Measurements from ENCODE around the gene PDXP. TPM values are rescaled to one million over a fixed set of nuclear protein-coding genes. Genes with fewer than 3 reads are reported as not detected.
A peak's percentile ranks its signal among the peaks of the same experiment; 100 is the strongest.

Gene PDXP
- polyA plus RNA-seq, 1 donor from 2014 or later = 108 TPM

GRCh38 chr22:37686002-37686982 is 27.8 kb downstream of the PDXP start, which contains the start of gene NOL12:
Gene NOL12, plus strand, starts transcription at chr22:37686343. Its CDS starts 50 bp downstream, at chr22:37686393.
- peak within 1 kb of the TSS; percentile 100 for H3K4me3 ChIP-seq (ENCODE audit: low read length)
- peak within 1 kb of the TSS; percentile 96 for H3K4me2 ChIP-seq (ENCODE audit: low read length)
- H4K20me1 ChIP-seq (ENCODE audit: insufficient read depth) = no peaks in the 10 kb centered on the region
- H3K27ac ChIP-seq (ENCODE audit: low read length) = peak within 1 kb of the TSS; percentile 80
- no peaks in the 10 kb centered on the region for H3K9me2 ChIP-seq (ENCODE audit: insufficient read depth, low read length)
- no peaks in the 10 kb centered on the region for H3K27me3 ChIP-seq (ENCODE audit: insufficient read depth, low read depth, low read length)
- no peaks in the 10 kb centered on the region for H3K9me3 ChIP-seq (ENCODE audit: low read length)
- H3K79me2 ChIP-seq (replicated peaks; ENCODE audit: insufficient read depth, low read length) = peaks cover 6% of the 10 kb centered on the region
- H3F3A ChIP-seq (ENCODE audit: insufficient read depth, low read length, poor library complexity, severe bottlenecking) = no peaks in the 10 kb centered on the region
- peak within 1 kb of the TSS; percentile 96 for H3K9ac ChIP-seq (ENCODE audit: low read length)
- TF ChIP-seq CTCF (IDR thresholded peaks at IDR 0.05; ENCODE audit: poor library complexity, severe bottlenecking) (no peak), EZH2 (IDR thresholded peaks at IDR 0.05; ENCODE audit: borderline replicate concordance, insufficient read depth, low read length, poor library complexity, severe bottlenecking) (no peak), REST (IDR thresholded peaks at IDR 0.05; ENCODE audit: borderline replicate concordance) (peak; percentile 40), RAD21 (conservative IDR thresholded peaks at IDR 0.05) (peak; percentile 24), EP300 (conservative IDR thresholded peaks at IDR 0.05; ENCODE audit: poor library complexity, severe bottlenecking) (peak; percentile 41), POLR2AphosphoS5 (IDR thresholded peaks at IDR 0.05) (peak; percentile 86), TAF1 (IDR thresholded peaks at IDR 0.05; ENCODE audit: low read depth) (no peak), SMC3 (conservative IDR thresholded peaks at IDR 0.05; ENCODE audit: poor library complexity) (peak; percentile 34), MXI1 (conservative IDR thresholded peaks at IDR 0.05; ENCODE audit: poor library complexity, severe bottlenecking) (peak; percentile 96)
- H3K36me3 ChIP-seq (ENCODE audit: insufficient read depth, low read length) = no peaks in the 10 kb centered on the region
- peak within 1 kb of the TSS; percentile 94 for H2AFZ ChIP-seq (ENCODE audit: low read depth, low read length)

DNA sequence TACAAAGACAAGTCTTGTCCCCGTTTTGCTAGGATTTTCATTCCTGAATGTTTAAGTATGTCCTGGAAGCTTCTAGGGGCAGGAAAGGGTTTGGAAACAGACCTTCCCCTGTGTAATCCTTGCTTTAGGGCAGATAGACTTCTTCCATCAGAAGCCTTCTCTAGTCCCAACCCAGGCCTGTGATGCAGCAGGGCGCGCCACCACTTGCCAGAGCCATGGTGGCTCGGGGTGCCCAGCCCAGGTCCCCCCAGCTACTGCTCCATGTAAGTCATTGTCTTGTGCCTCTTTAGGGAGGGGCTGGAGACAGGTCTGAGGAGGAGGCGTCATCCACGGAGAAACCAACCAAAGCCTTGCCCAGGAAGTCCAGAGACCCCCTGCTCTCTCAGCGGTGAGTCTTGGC is 31.9 kb downstream of the PDXP start:
- TF ChIP-seq TAF1 (IDR thresholded peaks at IDR 0.05; ENCODE audit: low read depth) = no peak
- TF ChIP-seq EZH2 (IDR thresholded peaks at IDR 0.05; ENCODE audit: borderline replicate concordance, insufficient read depth, low read length, poor library complexity, severe bottlenecking) = no peak
- no peak for TF ChIP-seq EP300 (conservative IDR thresholded peaks at IDR 0.05; ENCODE audit: poor library complexity, severe bottlenecking)
- no peak for TF ChIP-seq MXI1 (conservative IDR thresholded peaks at IDR 0.05; ENCODE audit: poor library complexity, severe bottlenecking)
- no peak for TF ChIP-seq REST (IDR thresholded peaks at IDR 0.05; ENCODE audit: borderline replicate concordance)
- TF ChIP-seq POLR2AphosphoS5 (IDR thresholded peaks at IDR 0.05) = no peak
- no peak for TF ChIP-seq RAD21 (conservative IDR thresholded peaks at IDR 0.05)
- TF ChIP-seq CTCF (IDR thresholded peaks at IDR 0.05; ENCODE audit: poor library complexity, severe bottlenecking) = no peak
- no peak for TF ChIP-seq SMC3 (conservative IDR thresholded peaks at IDR 0.05; ENCODE audit: poor library complexity)
- no peak overlapping the region for H3K27ac ChIP-seq (ENCODE audit: low read length)

More for the DNA sequence above, 31.9 kb downstream of the PDXP start:
- H3K4me2 ChIP-seq (ENCODE audit: low read length) = no peak overlapping the region
- no peaks in the 10 kb centered on the region for H3K9me2 ChIP-seq (ENCODE audit: insufficient read depth, low read length)
- H3K36me3 ChIP-seq (ENCODE audit: insufficient read depth, low read length) = peaks cover 5% of the 10 kb centered on the region
- H3F3A ChIP-seq (ENCODE audit: insufficient read depth, low read length, poor library complexity, severe bottlenecking) = no peaks in the 10 kb centered on the region
- H3K79me2 ChIP-seq (replicated peaks; ENCODE audit: insufficient read depth, low read length) = peaks cover 6% of the 10 kb centered on the region
- no peak overlapping the region for H3K4me3 ChIP-seq (ENCODE audit: low read length)
- H2AFZ ChIP-seq (ENCODE audit: low read depth, low read length) = no peak overlapping the region
- H4K20me1 ChIP-seq (ENCODE audit: insufficient read depth) = no peaks in the 10 kb centered on the region
- H3K9ac ChIP-seq (ENCODE audit: low read length) = no peak overlapping the region
- H3K27me3 ChIP-seq (ENCODE audit: insufficient read depth, low read depth, low read length) = no peaks in the 10 kb centered on the region
- no peaks in the 10 kb centered on the region for H3K9me3 ChIP-seq (ENCODE audit: low read length)

All from neural cell (in vitro differentiated cells).